Endothelial cell of umbilical vein (primary cell): ENCODE measurements around the gene SUPT3H. TPM values are rescaled to one million over a fixed set of nuclear protein-coding genes. Genes with fewer than 3 reads are reported as not detected.

Experiments used
- BruUV-seq: library from RNA; stranded (reverse); fragments of 400-500 nt; replicated peaks from 2 replicates; lab custom pipeline; 2021; lab: Mats Ljungman, UMichigan
- CTCF ChIA-PET: fragments of 300-600, 350-600 bp; sonication (Branson Sonifier 250); formaldehyde crosslinking; loops from one replicate; lab custom pipeline; 2021; ENCODE audit warnings: antibody characterized with exemption, inconsistent platforms; lab: Charles Lee
- POLR2A ChIA-PET: fragments of 300-600, 350-600 bp; sonication (Branson Sonifier 250); formaldehyde crosslinking; loops from one replicate; lab custom pipeline; 2021; ENCODE audit warnings: antibody characterized with exemption, inconsistent platforms; lab: Charles Lee
- DNase-seq: peaks from one replicate; pipeline ENCODE4 v3.0.0-alpha.2; 2011; ENCODE audit warnings: low read depth, low spot score
- FAIRE-seq: peaks from 2 replicates; lab custom pipeline; 2011; peaks lifted over from hg19 to GRCh38; lab: Jason Lieb, UNC
- H2AFZ ChIP-seq: 2 replicates; pipeline ENCODE4 v1.6.0; 2012; ENCODE audit warnings: low read depth, low read length, control low read depth, inconsistent platforms
- H3K27ac ChIP-seq: 2 replicates; pipeline ENCODE4 v1.5.1; 2011; ENCODE audit warnings: low read depth, mild to moderate bottlenecking, control low read depth, low read length, moderate library complexity; ENCODE audit not compliant: insufficient read depth
- H3K27me3 ChIP-seq, 2 experiments: 2 replicates each; pipeline versions ENCODE4 v1.6.0 to v1.6.1; 2011; ENCODE audit warnings: low read length in 2 of 2, mixed read lengths in 1 of 2; ENCODE audit not compliant: control insufficient read depth in 2 of 2, insufficient read depth in 2 of 2
- H3K36me3 ChIP-seq, 2 experiments: 2 replicates in 1 of 2; 3 replicates in 1 of 2; pipeline ENCODE4 v1.5.1; 2011; ENCODE audit warnings: low read length in 2 of 2, mild to moderate bottlenecking in 1 of 2, moderate library complexity in 1 of 2; ENCODE audit not compliant: control insufficient read depth in 2 of 2, insufficient read depth in 2 of 2; ENCODE audit errors: extremely low read depth in 1 of 2
- H3K4me1 ChIP-seq: 3 replicates; pipeline ENCODE4 v1.5.1; 2011; ENCODE audit warnings: mild to moderate bottlenecking, low read length; ENCODE audit not compliant: control insufficient read depth, insufficient read depth; ENCODE audit errors: extremely low read depth
- H3K4me2 ChIP-seq: 2 replicates; pipeline ENCODE4 v1.6.1; 2011; ENCODE audit warnings: low read length, control low read depth, mixed read lengths; ENCODE audit not compliant: insufficient read depth
- H3K4me3 ChIP-seq, 3 experiments: fragments of 200-600 bp in 1 of 3; sonication (generic), shearing (Covaris generic) in 1 of 3; replicated peaks in 1 of 3; 2 replicates each; pipeline ENCODE4 v1.5.1; 2011 to 2016; ENCODE audit warnings: control low read depth in 3 of 3, low read length in 3 of 3, mild to moderate bottlenecking in 2 of 3, inconsistent platforms in 1 of 3, low read depth in 1 of 3, moderate library complexity in 1 of 3; ENCODE audit not compliant: insufficient read depth in 1 of 3
- H3K79me2 ChIP-seq: 2 replicates; pipeline ENCODE4 v1.6.0; 2012; ENCODE audit warnings: low read length, inconsistent platforms; ENCODE audit not compliant: control insufficient read depth, insufficient read depth
- H3K9ac ChIP-seq: replicated peaks from 2 replicates; pipeline ENCODE3; 2011; ENCODE audit warnings: low read length, control low read depth; ENCODE audit not compliant: insufficient read depth; ENCODE audit errors: extremely low read depth
- H3K9me1 ChIP-seq: replicated peaks from 3 replicates; pipeline ENCODE4 v1.6.0; 2011; ENCODE audit warnings: mild to moderate bottlenecking, low read length; ENCODE audit not compliant: control insufficient read depth, insufficient read depth; ENCODE audit errors: extremely low read depth
- H3K9me3 ChIP-seq: replicated peaks from 2 replicates; pipeline ENCODE4 v1.5.1; 2012; ENCODE audit warnings: low read length, inconsistent platforms; ENCODE audit not compliant: control insufficient read depth, insufficient read depth
- H4K20me1 ChIP-seq: replicated peaks from 2 replicates; pipeline ENCODE3; 2011; ENCODE audit warnings: mild to moderate bottlenecking, low read length; ENCODE audit not compliant: control insufficient read depth, insufficient read depth; ENCODE audit errors: extremely low read depth
- EZH2 ChIP-seq: IDR thresholded peaks from 2 replicates; pipeline ENCODE4 v1.6.1; 2012; ENCODE audit warnings: borderline replicate concordance, low read depth, mild to moderate bottlenecking, moderate library complexity, low read length, inconsistent platforms; ENCODE audit not compliant: severe bottlenecking
- FOS ChIP-seq: IDR thresholded peaks from 2 replicates; pipeline ENCODE4 v1.6.1; 2011; ENCODE audit warnings: mild to moderate bottlenecking, low read length, moderate library complexity, borderline replicate concordance; ENCODE audit not compliant: insufficient read depth
- GATA2 ChIP-seq: IDR thresholded peaks from 2 replicates; pipeline ENCODE4 v1.7.0; 2011; ENCODE audit warnings: low read depth, mild to moderate bottlenecking, moderate library complexity, mixed read lengths, low read length; ENCODE audit not compliant: insufficient read length, insufficient read depth
- JUN ChIP-seq: IDR thresholded peaks from 2 replicates; pipeline ENCODE4 v1.6.1; 2011; ENCODE audit warnings: borderline replicate concordance, low read depth; ENCODE audit not compliant: insufficient read length, insufficient read depth
- MYC ChIP-seq: IDR thresholded peaks from one replicate; pipeline ENCODE4 v1.6.1; 2011; ENCODE audit warnings: mild to moderate bottlenecking, low read depth, low read length
- POLR2A ChIP-seq: IDR thresholded peaks from 2 replicates; pipeline ENCODE4 v1.6.1; 2012; ENCODE audit warnings: low read depth, mild to moderate bottlenecking, control low read depth, low read length
- POLR2AphosphoS5 ChIP-seq: IDR thresholded peaks from 2 replicates; pipeline ENCODE4 v1.6.1; 2012; ENCODE audit warnings: low read depth, mild to moderate bottlenecking, control low read depth, low read length, moderate library complexity; ENCODE audit not compliant: insufficient read depth
- dilution Hi-C: fragments of 300-500 bp; cut with MboI; formaldehyde crosslinking; loops from one replicate; pipeline ENCODE4 v1.15.0; 2019; ENCODE audit warnings: low sequenced_read_pairs; ENCODE audit not compliant: extremely low pct_ligation_motif_present
- intact Hi-C: fragments of 100-400 bp; cut with micrococcal nuclease; formaldehyde crosslinking; loops from one replicate; pipeline ENCODE4 v1.10.0; 2022
- polyA plus RNA-seq, 4 experiments: library from polyadenylated mRNA; depleted of rRNA in 3 of 4; stranded (reverse) in 3 of 4; unstranded in 1 of 4; fragments of >200 nt; gene quantifications; 2 replicates each; pipeline versions ENCODE4 v1.2.1 to v1.2.3, GENCODE V29; 2011 to 2012; ENCODE audit warnings: missing spikeins in 1 of 4
- total RNA-seq: library from RNA; stranded (reverse); gene quantifications from 2 replicates; pipeline ENCODE4 v1.2.3, GENCODE V29; 2021
- TF ChIP-seq, protein P1 (sequence below), 2 donors: IDR thresholded peaks; 1 replicate in 1 of 2; 2 replicates in 1 of 2; pipeline ENCODE4 v1.5.1; 2011; ENCODE audit warnings: low read length in 2 of 2, mild to moderate bottlenecking in 2 of 2, moderate library complexity in 2 of 2, control low read depth in 1 of 2, inconsistent platforms in 1 of 2, low read depth in 1 of 2; ENCODE audit not compliant: insufficient read depth in 1 of 2; ENCODE audit errors: extremely low read depth in 1 of 2
- TF ChIP-seq, protein P2 (sequence below): IDR thresholded peaks from 2 replicates; pipeline ENCODE4 v1.6.1; 2011; ENCODE audit not compliant: insufficient read depth, insufficient read length

SUPT3H gene
- total and polyA plus RNA-seq, 2 donors (not counting 3 experiments of a cell fraction or from before 2014, with no cell fraction given): 8.3 to 9.8 TPM

DNA sequence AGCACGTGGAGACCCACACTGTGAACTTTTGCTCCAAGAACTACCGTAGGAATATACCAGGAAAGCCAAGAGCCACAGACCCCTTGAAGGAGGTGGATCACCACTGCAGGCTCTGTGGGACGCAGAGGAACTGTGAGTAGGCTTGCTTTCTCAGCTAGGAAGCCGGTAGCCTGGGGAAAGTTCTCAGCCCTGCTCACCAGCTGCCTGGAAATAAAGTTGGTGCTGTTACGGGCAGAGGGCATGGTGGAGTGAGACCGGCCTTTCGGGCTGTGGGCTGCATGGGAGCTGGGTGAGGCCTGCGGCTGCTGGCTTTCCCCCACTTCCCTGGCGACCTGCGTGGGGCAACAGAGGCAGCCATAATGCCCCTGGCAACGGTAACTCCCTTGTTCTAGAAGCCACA lies 422.6 kb downstream of the SUPT3H start:
- Histone ChIP-seq H3K9me3 (no peaks in the 10 kb centered on the region), H4K20me1 (no peaks in the 10 kb centered on the region), H3K79me2 (no peaks in the 10 kb centered on the region), H3K9ac (no peak overlapping the region), H3K27me3 (no peaks in the 10 kb centered on the region), H3K4me3 (no peak overlapping the region), H3K9me1 (no peaks in the 10 kb centered on the region), H3K36me3 (no peaks in the 10 kb centered on the region), H3K4me2 (no peak overlapping the region), H2AFZ (no peak overlapping the region), H3K4me1 (no peaks in the 10 kb centered on the region), H3K27ac (no peak overlapping the region)
- ChIA-PET CTCF (no interaction called here), POLR2A (no interaction called here)
- dilution Hi-C loops: no loop called here
- DNase-seq: no peak
- TF ChIP-seq, protein P1, sequence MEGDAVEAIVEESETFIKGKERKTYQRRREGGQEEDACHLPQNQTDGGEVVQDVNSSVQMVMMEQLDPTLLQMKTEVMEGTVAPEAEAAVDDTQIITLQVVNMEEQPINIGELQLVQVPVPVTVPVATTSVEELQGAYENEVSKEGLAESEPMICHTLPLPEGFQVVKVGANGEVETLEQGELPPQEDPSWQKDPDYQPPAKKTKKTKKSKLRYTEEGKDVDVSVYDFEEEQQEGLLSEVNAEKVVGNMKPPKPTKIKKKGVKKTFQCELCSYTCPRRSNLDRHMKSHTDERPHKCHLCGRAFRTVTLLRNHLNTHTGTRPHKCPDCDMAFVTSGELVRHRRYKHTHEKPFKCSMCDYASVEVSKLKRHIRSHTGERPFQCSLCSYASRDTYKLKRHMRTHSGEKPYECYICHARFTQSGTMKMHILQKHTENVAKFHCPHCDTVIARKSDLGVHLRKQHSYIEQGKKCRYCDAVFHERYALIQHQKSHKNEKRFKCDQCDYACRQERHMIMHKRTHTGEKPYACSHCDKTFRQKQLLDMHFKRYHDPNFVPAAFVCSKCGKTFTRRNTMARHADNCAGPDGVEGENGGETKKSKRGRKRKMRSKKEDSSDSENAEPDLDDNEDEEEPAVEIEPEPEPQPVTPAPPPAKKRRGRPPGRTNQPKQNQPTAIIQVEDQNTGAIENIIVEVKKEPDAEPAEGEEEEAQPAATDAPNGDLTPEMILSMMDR (IDR thresholded peaks at IDR 0.05; ENCODE audit: extremely low read depth in 1 of 2, insufficient read depth in 1 of 2, low read depth in 1 of 2, low read length in 2 of 2): no peak
- TF ChIP-seq GATA2: no peak
- no peak for TF ChIP-seq EZH2
- no peak for FAIRE-seq
- no TSS peak for BruUV-seq
- intact Hi-C loops: no loop called here

DNA sequence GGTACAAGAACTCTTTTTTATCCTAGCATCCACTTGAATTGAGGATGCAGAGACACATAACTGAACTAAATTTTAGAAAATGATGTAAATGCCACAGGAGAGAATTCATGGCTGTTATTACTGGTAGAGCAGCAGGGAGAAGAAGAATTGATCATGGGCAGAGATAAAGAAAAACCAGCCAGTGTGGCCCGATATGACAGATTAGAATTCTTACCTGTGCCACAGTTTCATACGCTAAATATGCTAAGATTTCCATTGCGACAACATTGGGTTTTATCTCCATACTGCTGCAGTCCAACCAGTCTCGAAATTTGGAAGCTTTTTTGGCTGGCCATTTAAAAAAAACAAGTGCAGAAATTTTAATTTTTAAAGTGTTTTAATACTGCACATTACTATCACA lies 423.5 kb downstream of the SUPT3H start:
- DNase-seq (no peak), FAIRE-seq (no peak)
- Histone ChIP-seq H2AFZ (no peak overlapping the region), H3K9ac (no peak overlapping the region), H3K36me3 (no peaks in the 10 kb centered on the region), H3K9me3 (no peaks in the 10 kb centered on the region), H3K4me3 (no peak overlapping the region), H3K4me1 (no peaks in the 10 kb centered on the region), H3K9me1 (no peaks in the 10 kb centered on the region), H3K79me2 (no peaks in the 10 kb centered on the region), H3K27me3 (no peaks in the 10 kb centered on the region), H4K20me1 (no peaks in the 10 kb centered on the region), H3K27ac (no peak overlapping the region), H3K4me2 (no peak overlapping the region)
- CTCF ChIA-PET: no interaction called here
- intact Hi-C loops (no loop called here), dilution Hi-C loops (no loop called here)
- BruUV-seq: no TSS peak
- POLR2A ChIA-PET: no interaction called here
- TF ChIP-seq FOS (no peak), MYC (no peak), GATA2 (no peak), EZH2 (no peak), JUN (no peak), POLR2AphosphoS5 (no peak), POLR2A (no peak)
- TF ChIP-seq, protein P1 (IDR thresholded peaks at IDR 0.05; ENCODE audit: extremely low read depth in 1 of 2, insufficient read depth in 1 of 2, low read depth in 1 of 2, low read length in 2 of 2): no peak
- TF ChIP-seq, protein P2, sequence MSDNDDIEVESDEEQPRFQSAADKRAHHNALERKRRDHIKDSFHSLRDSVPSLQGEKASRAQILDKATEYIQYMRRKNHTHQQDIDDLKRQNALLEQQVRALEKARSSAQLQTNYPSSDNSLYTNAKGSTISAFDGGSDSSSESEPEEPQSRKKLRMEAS: no peak
